Immature natural killer cell (primary cell): ENCODE measurements around the gene SLC41A2. TPM values are rescaled to one million over a fixed set of nuclear protein-coding genes. Genes with fewer than 3 reads are reported as not detected.
"Not testable (repeated sequence)": the region's sequence is repeated elsewhere in the genome, so short reads cannot be mapped to it uniquely, and the experiment has no call there.

ENCODE experiments used
- DNase-seq, 3 donors: peaks; one replicate each; pipeline ENCODE4 v3.0.0; 2022; ENCODE audit warnings: mixed read lengths in 1 of 3
- H3K27ac Mint-ChIP-seq, 6 donors: one replicate each; pipeline ENCODE4 v1.8.0; 2020; ENCODE audit warnings: mixed read lengths in 6 of 6, mild to moderate bottlenecking in 5 of 6, inconsistent platforms in 4 of 6, moderate library complexity in 3 of 6
- H3K27me3 Mint-ChIP-seq, 3 donors: one replicate each; pipeline ENCODE4 v1.8.0; 2020 to 2021; ENCODE audit warnings: low read depth in 3 of 3, mild to moderate bottlenecking in 3 of 3, mixed read lengths in 3 of 3, moderate library complexity in 3 of 3, inconsistent platforms in 1 of 3
- H3K36me3 Mint-ChIP-seq, 3 donors: one replicate each; pipeline ENCODE4 v1.8.0; 2020; ENCODE audit warnings: mixed read lengths in 3 of 3, inconsistent platforms in 2 of 3, mild to moderate bottlenecking in 2 of 3
- H3K4me1 Mint-ChIP-seq, 2 donors: one replicate each; pipeline ENCODE4 v1.8.0; 2020; ENCODE audit warnings: inconsistent platforms in 2 of 2, mild to moderate bottlenecking in 2 of 2, mixed read lengths in 2 of 2, moderate library complexity in 1 of 2
- H3K4me3 Mint-ChIP-seq, 5 donors: one replicate each; pipeline ENCODE4 v1.8.0; 2020; ENCODE audit warnings: mild to moderate bottlenecking in 5 of 5, mixed read lengths in 5 of 5, inconsistent platforms in 3 of 5, moderate library complexity in 3 of 5
- H3K9me3 Mint-ChIP-seq, 6 donors: one replicate each; pipeline ENCODE4 v1.8.0; 2020; ENCODE audit warnings: mild to moderate bottlenecking in 6 of 6, mixed read lengths in 6 of 6, inconsistent platforms in 4 of 6, moderate library complexity in 3 of 6
- polyA plus RNA-seq, 3 donors: library from polyadenylated mRNA; unstranded; fragments of 300-500 nt; fragmentation: Illumina TruSeq; gene quantifications; one replicate each; pipeline ENCODE4 v1.2.3, GENCODE V29; 2021

SLC41A2 gene
- polyA plus RNA-seq, 3 donors from 2014 or later = 0.37 to 3.3 (median 0.93) TPM

DNA sequence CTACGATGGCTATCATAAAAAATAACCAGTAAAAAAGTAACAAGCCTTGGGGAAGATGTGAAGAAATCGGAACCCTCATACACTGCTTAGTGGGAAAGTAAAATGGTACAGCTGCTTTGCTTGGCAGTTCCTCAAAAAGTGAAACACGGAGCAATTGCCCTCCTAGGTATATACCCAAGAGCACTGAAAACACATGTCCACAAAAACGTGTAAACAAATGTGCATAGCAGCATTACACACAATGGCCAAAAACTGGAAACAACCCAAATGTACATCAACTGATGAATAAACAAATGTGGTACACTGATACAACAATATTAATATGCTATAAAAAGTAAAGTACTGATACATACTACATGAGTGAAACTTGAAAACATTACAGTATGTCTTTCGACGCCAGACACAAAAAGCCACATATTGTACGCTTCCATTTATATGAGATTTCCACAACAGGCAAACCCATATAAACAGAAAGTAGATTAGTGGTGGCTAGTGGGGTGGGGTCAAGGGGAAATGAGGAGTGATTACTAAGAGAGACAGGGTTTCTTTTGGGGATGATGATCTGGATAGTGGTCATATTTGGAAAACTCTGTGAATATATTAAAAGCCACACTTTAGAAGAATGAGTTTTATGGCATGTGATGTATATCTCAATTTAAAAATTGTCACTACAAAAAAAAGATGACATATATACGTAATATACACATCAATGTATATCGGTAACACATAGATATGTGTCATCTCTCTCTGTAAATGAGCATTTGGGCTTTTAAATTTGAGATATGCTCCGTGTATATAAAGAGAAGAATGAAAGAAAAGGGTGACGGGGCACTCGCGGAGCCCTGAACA lies 996 bp downstream of the SLC41A2 start:
- Mint-ChIP-seq H3K27ac (peak overlapping the region in 5 of 6 donors; percentile 18 to 77 (median 70)), H3K36me3 (no peaks in the 10 kb centered on the region), H3K4me1 (peaks cover 17 to 23% of the 10 kb centered on the region in 2 donors), H3K9me3 (no peaks in the 10 kb centered on the region), H3K27me3 (peaks cover 5 to 24% (median 13%) of the 10 kb centered on the region in 3 donors), H3K4me3 (peak overlapping the region; percentile 70 to 91 (median 83))
- DNase-seq = no peak

DNA sequence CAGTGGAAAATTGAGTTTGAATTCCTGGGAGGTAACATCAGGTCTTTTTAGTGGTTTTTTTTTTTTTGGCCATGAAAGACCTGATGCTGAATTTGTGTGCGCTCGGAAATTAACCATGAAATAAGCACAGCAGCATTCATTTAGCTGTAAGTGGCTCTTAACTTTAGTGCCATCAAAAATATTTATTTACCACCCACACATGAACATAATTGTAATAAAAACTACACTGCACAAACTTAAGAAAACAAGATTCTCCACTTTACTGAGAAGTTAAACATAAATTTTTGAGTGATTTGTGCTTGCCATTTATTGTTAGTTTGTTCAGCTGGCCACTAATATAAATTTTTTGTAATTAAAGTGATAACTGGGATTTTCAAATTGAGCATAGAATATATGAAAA lies 2.4 kb downstream of the SLC41A2 start:
- DNase-seq = no peak
- no peak overlapping the region for H3K27ac Mint-ChIP-seq
- H3K9me3 Mint-ChIP-seq = no peaks in the 10 kb centered on the region
- H3K4me3 Mint-ChIP-seq = no peak overlapping the region
- peaks cover 17 to 23% of the 10 kb centered on the region in 2 donors for H3K4me1 Mint-ChIP-seq
- H3K27me3 Mint-ChIP-seq = peaks cover 5 to 19% (median 13%) of the 10 kb centered on the region in 3 donors
- H3K36me3 Mint-ChIP-seq = no peaks in the 10 kb centered on the region

DNA sequence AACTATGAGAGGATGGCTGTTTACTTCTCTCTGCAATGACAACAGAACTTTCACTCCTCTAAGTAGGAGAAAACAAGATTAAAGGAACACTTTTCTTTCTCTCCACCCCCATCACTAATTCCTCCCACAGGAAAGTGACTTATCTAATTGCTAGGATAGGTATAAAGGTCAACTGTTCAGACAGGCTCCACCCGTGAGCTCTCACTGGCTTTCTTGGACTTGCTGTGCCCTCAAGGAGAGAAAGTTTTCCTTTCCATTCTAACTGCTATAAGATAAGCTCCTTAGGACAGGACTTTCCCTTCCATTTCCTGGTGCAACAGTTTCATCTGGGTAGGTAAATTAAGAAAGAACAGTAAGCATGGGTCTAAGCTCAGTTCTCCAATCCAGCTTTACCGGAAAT lies 4.8 kb downstream of the SLC41A2 start:
- H3K4me1 Mint-ChIP-seq = peaks cover 4 to 8% of the 10 kb centered on the region in 2 donors
- H3K4me3 Mint-ChIP-seq = no peak overlapping the region
- H3K27ac Mint-ChIP-seq = no peak overlapping the region
- H3K27me3 Mint-ChIP-seq = peaks cover under 1 to 10% (median 3%) of the 10 kb centered on the region in 3 donors
- H3K36me3 Mint-ChIP-seq = no peaks in the 10 kb centered on the region
- H3K9me3 Mint-ChIP-seq = no peaks in the 10 kb centered on the region
- DNase-seq = no peak

DNA sequence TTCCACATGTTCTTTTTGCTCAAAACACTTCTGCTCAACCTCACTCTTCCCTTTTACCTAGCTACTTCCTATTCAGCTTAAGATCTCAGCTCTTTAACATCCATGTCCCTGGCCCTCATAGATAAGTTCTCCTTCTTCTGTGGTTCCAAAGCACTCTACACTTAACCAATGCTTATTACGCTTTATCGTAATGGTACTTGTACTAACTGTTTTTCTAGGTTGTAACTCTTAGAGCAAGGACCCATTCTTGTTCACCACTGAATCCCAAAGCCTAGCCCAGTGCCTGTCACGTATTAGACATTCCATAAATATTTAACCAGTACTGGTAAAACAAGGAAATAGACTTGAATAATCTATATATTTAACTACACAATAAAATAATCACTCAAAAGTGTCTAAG lies 5.3 kb downstream of the SLC41A2 start:
- no peaks in the 10 kb centered on the region for H3K36me3 Mint-ChIP-seq
- no peaks in the 10 kb centered on the region for H3K9me3 Mint-ChIP-seq
- no peak overlapping the region for H3K4me3 Mint-ChIP-seq
- H3K27ac Mint-ChIP-seq = no peak overlapping the region
- DNase-seq = no peak
- H3K27me3 Mint-ChIP-seq = peaks cover 0 to 10% (median 3%) of the 10 kb centered on the region in 3 donors
- peaks cover 4 to 8% of the 10 kb centered on the region in 2 donors for H3K4me1 Mint-ChIP-seq

DNA sequence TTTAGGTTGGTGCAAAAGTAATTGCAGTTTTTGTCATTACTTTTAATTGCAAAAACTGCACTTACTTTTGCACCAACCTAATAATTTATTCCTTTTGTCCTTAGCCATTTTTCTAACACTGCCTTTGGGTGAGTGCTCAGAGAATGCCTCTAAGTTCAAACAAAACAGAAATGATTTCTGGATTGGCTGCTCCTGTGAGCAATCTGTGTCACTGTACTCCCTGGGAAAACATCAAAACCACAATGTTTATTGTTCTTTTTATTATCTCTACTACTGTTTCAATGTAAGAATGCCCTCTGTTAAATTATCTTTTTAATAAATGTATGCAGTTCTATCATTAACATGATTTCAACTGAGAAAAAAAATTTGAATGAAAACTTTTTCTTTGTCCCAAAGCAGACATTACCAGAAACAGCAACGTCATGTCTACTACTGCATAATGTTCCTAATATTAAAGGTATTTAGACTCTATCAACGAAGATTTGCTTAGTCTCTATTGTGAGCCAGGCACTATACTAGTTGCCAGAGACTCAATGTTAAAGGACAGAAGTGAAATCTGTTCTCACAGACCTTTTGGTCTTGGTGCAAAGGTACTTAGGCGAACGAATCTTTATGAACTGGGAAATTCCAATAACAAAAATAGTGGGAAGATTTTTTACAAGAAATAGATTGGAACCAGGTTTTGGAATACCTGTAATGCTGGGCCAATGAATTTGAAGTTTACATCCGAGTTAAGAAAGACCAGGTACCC lies 6.2 kb downstream of the SLC41A2 start:
- Mint-ChIP-seq H3K36me3 (no peaks in the 10 kb centered on the region), H3K27me3 (peaks cover 0 to 8% (median 3%) of the 10 kb centered on the region in 3 donors), H3K4me1 (peaks cover 0 to 2% of the 10 kb centered on the region in 2 donors), H3K27ac (no peak overlapping the region), H3K9me3 (no peaks in the 10 kb centered on the region), H3K4me3 (no peak overlapping the region)
- no peak for DNase-seq

DNA sequence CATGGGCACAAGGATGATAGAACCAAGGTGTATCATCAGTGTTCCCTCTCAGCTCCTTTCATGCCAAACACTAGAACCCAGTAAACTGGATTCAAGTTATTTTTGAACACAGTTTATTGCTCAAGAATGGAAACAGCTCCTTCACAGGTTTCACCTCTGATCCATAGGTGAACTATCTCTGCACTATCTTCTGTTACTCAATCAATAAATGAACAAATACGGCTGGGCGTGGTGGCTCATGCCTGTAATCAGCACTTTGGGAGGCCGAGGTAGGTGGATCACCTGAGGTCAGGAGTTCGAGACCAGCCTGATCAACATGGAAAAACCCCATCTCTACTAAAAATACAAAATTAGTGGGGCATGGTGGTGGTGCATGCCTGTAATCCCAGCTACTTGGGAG lies 9.4 kb downstream of the SLC41A2 start:
- not testable (repeated sequence) for H3K27ac Mint-ChIP-seq, H3K27me3 Mint-ChIP-seq, H3K36me3 Mint-ChIP-seq, H3K4me3 Mint-ChIP-seq, DNase-seq, H3K9me3 Mint-ChIP-seq, H3K4me1 Mint-ChIP-seq

DNA sequence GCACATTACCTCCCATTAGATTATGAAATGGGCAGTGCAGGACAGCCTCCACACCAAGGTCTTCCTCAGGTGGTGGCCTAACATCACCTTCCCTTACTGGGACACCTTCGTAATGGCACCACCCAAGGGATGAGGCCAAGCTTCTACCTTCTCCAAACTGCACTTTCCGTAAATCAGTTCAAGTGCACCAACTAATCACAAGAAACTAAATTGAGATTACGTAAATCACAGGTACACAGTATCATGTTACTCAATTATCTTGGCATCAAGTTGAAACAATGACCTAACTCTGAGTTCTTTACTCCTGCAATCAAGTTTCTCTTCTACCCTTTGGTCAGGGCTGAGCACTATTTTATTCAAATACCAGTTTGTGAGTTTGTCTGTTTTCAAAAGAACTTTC lies 13.8 kb downstream of the SLC41A2 start:
- H3K4me3 Mint-ChIP-seq = no peak overlapping the region

DNA sequence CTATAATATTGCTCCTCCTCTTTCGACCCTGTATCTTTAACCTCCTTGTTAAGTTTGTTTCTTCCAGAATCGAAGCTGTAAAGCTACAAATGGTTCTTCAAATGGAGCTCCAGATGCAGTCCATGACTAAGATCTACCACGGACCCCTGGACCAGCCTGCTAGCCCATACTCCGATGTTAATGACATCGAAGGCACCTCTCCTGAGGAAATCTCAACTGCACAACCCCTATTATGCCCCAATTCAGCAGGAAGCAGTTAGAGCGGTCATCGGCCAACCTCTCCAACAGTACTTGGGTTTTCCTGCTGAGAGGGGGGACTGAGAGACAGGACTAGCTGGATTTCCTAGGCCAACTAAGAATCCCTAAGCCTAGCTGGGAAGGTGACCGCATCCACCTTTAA lies 14.7 kb downstream of the SLC41A2 start:
- H3K4me1 Mint-ChIP-seq, H3K27ac Mint-ChIP-seq, H3K27me3 Mint-ChIP-seq, DNase-seq, H3K4me3 Mint-ChIP-seq, H3K36me3 Mint-ChIP-seq, H3K9me3 Mint-ChIP-seq: not testable (repeated sequence)

More for the DNA sequence above, 13.8 kb downstream of the SLC41A2 start:
- no peak overlapping the region for H3K27ac Mint-ChIP-seq
- H3K9me3 Mint-ChIP-seq = peaks cover 0 to 1% (median 0%) of the 10 kb centered on the region in 6 donors
- peaks cover 0 to 5% (median 2%) of the 10 kb centered on the region in 3 donors for H3K36me3 Mint-ChIP-seq
- no peak for DNase-seq
- peaks cover 0 to 3% (median under 1%) of the 10 kb centered on the region in 3 donors for H3K27me3 Mint-ChIP-seq
- H3K4me1 Mint-ChIP-seq = no peaks in the 10 kb centered on the region

DNA sequence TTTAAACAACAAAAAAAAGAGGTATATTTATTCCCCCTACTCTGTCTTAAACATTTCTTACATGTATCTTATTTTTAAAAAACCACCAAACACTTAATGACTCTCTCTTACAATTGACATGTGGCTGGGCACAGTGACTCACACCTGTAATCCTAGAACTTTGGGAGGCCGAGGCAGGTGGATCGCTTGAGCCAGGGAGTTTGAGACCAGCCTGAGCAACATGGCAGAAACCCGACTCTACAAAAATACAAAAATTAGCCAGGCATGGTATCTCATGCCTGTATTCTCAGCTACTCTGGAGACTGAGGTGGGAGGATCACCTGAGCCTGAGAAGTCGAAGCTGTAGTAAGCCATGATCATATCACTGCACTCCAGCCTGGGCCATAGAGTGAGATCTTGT lies 16.0 kb downstream of the SLC41A2 start:
- peaks cover 0 to 1% (median 0%) of the 10 kb centered on the region in 6 donors for H3K9me3 Mint-ChIP-seq
- no peak overlapping the region for H3K27ac Mint-ChIP-seq
- DNase-seq = no peak
- no peak overlapping the region for H3K4me3 Mint-ChIP-seq
- H3K4me1 Mint-ChIP-seq = no peaks in the 10 kb centered on the region
- H3K36me3 Mint-ChIP-seq = peaks cover 0 to 5% (median 2%) of the 10 kb centered on the region in 3 donors
- peaks cover 0 to 3% (median 0%) of the 10 kb centered on the region in 3 donors for H3K27me3 Mint-ChIP-seq

DNA sequence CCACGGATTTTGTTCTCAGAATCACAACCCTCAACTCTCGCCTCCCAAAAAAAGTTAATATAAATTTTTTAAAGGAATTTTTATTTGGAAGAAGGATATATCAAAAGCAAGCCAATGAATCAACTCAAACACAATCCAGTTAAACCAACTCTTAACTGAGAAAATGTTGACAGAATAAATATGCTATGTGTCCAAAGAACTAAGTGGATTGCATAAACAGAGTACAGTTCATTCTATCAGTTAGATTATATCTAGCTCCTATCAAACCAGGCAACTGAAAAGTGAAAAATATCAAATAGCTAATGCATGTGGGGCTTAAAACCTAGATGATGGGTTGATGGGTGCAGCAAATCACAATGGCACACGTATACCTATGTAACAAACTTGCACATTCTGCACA lies 16.6 kb downstream of the SLC41A2 start:
- no peak overlapping the region for H3K27ac Mint-ChIP-seq
- no peaks in the 10 kb centered on the region for H3K4me1 Mint-ChIP-seq
- H3K36me3 Mint-ChIP-seq = peaks cover 0 to 5% (median 2%) of the 10 kb centered on the region in 3 donors
- H3K27me3 Mint-ChIP-seq = peaks cover 0 to 3% (median 0%) of the 10 kb centered on the region in 3 donors
- no peak overlapping the region for H3K4me3 Mint-ChIP-seq
- H3K9me3 Mint-ChIP-seq = peaks cover 0 to 1% (median 0%) of the 10 kb centered on the region in 6 donors
- no peak for DNase-seq

DNA sequence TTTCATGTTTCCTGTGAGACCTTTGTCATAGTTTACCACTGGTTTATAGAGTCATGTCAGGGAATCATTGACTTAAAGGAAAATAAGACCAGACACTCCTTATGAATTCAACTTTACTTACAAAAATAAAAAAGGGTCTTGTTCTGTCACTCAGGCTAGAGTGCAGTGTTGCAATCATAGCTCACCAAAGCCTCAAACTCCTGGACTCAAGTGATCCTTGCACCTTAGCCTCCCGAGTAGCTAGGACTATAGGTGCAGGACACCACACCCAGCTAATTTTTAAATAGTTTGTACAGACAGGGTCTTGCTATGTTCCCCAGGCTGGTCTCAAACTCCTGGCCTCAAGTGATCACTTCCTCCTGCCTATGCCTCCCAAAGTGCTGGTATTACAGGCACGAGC lies 19.0 kb downstream of the SLC41A2 start:
- DNase-seq = no peak
- Mint-ChIP-seq H3K36me3 (peaks cover 0 to 5% (median under 1%) of the 10 kb centered on the region in 3 donors), H3K9me3 (peaks cover 0 to 1% (median 0%) of the 10 kb centered on the region in 6 donors), H3K27ac (no peak overlapping the region), H3K4me1 (no peaks in the 10 kb centered on the region), H3K4me3 (no peak overlapping the region), H3K27me3 (peaks cover 0 to 4% (median 0%) of the 10 kb centered on the region in 3 donors)

DNA sequence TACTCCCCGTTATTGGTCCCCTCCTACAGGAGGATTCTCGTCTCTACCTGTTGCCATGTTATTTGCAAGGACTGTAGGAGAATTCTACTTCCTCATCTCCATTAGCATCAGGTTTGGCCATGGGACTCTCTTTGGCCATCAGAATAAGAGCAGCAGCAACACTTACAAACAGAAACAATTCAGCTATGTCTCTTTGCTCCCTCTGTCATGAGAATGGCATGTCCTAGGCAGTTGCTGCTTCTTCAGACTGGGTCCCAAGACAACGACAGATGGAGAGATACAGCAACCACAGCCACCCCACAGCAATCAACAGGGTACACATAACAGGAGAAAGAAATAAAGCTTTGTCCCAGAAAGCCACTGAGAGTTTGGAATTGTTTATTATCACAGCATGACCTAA lies 19.7 kb downstream of the SLC41A2 start:
- DNase-seq = no peak
- H3K27ac Mint-ChIP-seq = no peak overlapping the region
- H3K4me1 Mint-ChIP-seq = no peaks in the 10 kb centered on the region
- peaks cover 0 to 1% (median 0%) of the 10 kb centered on the region in 6 donors for H3K9me3 Mint-ChIP-seq
- H3K27me3 Mint-ChIP-seq = peaks cover 0 to 3% (median 0%) of the 10 kb centered on the region in 3 donors
- H3K36me3 Mint-ChIP-seq = peaks cover 0 to 2% (median 0%) of the 10 kb centered on the region in 3 donors
- no peak overlapping the region for H3K4me3 Mint-ChIP-seq

DNA sequence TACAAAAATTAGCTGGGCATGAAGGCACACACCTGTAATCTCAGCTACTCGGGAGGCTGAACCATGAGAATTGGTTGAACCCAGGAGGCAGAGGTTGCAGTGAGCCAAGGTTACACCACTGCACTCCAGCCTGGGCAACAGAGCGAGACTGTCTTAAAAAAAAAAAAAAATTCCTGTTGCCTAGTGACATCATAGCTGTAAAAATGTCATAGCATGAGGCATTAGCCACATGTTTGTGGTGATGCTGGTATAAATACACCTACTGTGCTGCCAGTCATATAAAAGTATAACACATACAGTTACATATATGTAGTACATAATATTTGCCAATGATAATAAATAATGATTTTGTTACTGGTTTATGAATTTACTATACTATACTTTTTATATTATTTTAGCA lies 22.2 kb downstream of the SLC41A2 start:
- Mint-ChIP-seq H3K4me1 (no peaks in the 10 kb centered on the region), H3K27me3 (peaks cover 3 to 5% (median 3%) of the 10 kb centered on the region in 3 donors), H3K4me3 (no peak overlapping the region), H3K9me3 (no peaks in the 10 kb centered on the region), H3K36me3 (no peaks in the 10 kb centered on the region), H3K27ac (no peak overlapping the region)
- DNase-seq = no peak

DNA sequence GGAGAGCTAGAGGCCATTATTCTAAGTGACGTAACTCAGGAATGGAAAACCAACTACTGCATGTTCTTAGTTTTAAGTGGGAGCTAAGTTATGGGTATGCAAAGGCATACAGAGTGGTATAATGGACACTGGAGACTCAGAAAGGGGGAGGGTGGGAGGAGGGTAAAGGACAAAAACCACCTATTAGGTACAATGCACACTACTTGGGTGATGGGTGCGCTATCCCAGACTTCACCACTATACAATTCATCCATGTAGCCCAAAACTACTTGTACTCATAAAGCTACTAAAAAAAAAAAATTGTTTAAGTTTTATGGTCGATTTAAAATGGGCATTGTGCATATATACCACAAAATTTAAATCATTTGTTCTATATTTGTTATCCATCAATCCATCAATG lies 24.3 kb downstream of the SLC41A2 start:
- DNase-seq = no peak
- peaks cover 3 to 5% (median 4%) of the 10 kb centered on the region in 3 donors for H3K27me3 Mint-ChIP-seq

More for the DNA sequence above, 24.3 kb downstream of the SLC41A2 start:
- Mint-ChIP-seq H3K27ac (no peak overlapping the region), H3K36me3 (no peaks in the 10 kb centered on the region), H3K9me3 (no peaks in the 10 kb centered on the region), H3K4me3 (no peak overlapping the region), H3K4me1 (no peaks in the 10 kb centered on the region)
